T-cell (primary cell): ENCODE measurements around the gene CEBPE. TPM values are rescaled to one million over a fixed set of nuclear protein-coding genes. Genes with fewer than 3 reads are reported as not detected.

Experiments used
- ATAC-seq, 4 experiments: fragments of 200-7000 bp in 3 of 4; fragments of 150-1000 bp in 1 of 4; cut with Tn5 transposase; replicated peaks in 1 of 4; 1 replicate in 3 of 4; 2 replicates in 1 of 4; pipeline ENCODE4 v1.10.0; 2021; ENCODE audit warnings: moderate library complexity in 3 of 4, mild to moderate bottlenecking in 2 of 4, moderate number of reproducible peaks in 1 of 4
- CTCF ChIA-PET, 2 donors: fragments of 300-600 bp; sonication (Branson Sonifier 250); formaldehyde crosslinking; loops; one replicate each; lab custom pipeline; 2022; ENCODE audit warnings: antibody characterized with exemption in 2 of 2; lab: Charles Lee
- POLR2A ChIA-PET, 2 donors: fragments of 300-600 bp; sonication (Branson Sonifier 250); formaldehyde crosslinking; loops; one replicate each; lab custom pipeline; 2022; ENCODE audit warnings: antibody characterized with exemption in 2 of 2; lab: Charles Lee
- DNase-seq, 35 experiments: peaks; one replicate each; pipeline versions ENCODE4 v3.0.0 to v3.0.0-alpha.2; 2013 to 2023
- H3K27ac ChIP-seq: one replicate; pipeline ENCODE4 v1.5.1; 2013; ENCODE audit warnings: low read length
- H3K27me3 ChIP-seq, 2 experiments: replicated peaks in 1 of 2; 1 replicate in 1 of 2; 2 replicates in 1 of 2; pipeline versions ENCODE4 v1.6.1 to v1.7.0; 2013; ENCODE audit warnings: low read length in 1 of 2, mixed read lengths in 1 of 2; ENCODE audit not compliant: control insufficient read depth in 2 of 2, insufficient read depth in 2 of 2; ENCODE audit errors: extremely low read depth in 1 of 2
- H3K36me3 ChIP-seq, 2 donors: 1 replicate in 1 of 2; 2 replicates in 1 of 2; pipeline versions ENCODE4 v1.6.1 to v1.7.0; 2013; ENCODE audit warnings: low read length in 1 of 2; ENCODE audit not compliant: control insufficient read depth in 2 of 2, insufficient read depth in 1 of 2; ENCODE audit errors: extremely low read depth in 1 of 2
- H3K4me1 ChIP-seq, 2 experiments: 1 replicate in 1 of 2; 2 replicates in 1 of 2; pipeline versions ENCODE4 v1.6.1 to v1.7.0; 2013; ENCODE audit warnings: low read length in 2 of 2, mixed read lengths in 1 of 2; ENCODE audit not compliant: insufficient read depth in 2 of 2, control insufficient read depth in 1 of 2; ENCODE audit errors: extremely low read depth in 1 of 2
- H3K4me3 ChIP-seq, 2 donors: 1 replicate in 1 of 2; 2 replicates in 1 of 2; pipeline versions ENCODE4 v1.5.1 to v1.7.0; 2013; ENCODE audit warnings: mild to moderate bottlenecking in 2 of 2, low read length in 1 of 2, moderate library complexity in 1 of 2; ENCODE audit not compliant: control insufficient read depth in 1 of 2; ENCODE audit errors: extremely low read depth in 1 of 2
- H3K9me3 ChIP-seq: 2 replicates; pipeline ENCODE4 v1.7.0; 2013
- H3K27ac Mint-ChIP-seq, 2 donors: one replicate each; pipeline ENCODE4 v1.8.0; 2020 to 2021; ENCODE audit warnings: mild to moderate bottlenecking in 2 of 2, mixed read lengths in 2 of 2
- H3K27me3 Mint-ChIP-seq, 2 donors: one replicate each; pipeline ENCODE4 v1.8.0; 2021 to 2022; ENCODE audit warnings: mixed read lengths in 2 of 2
- H3K36me3 Mint-ChIP-seq: one replicate; pipeline ENCODE4 v1.8.0; 2021; ENCODE audit warnings: mixed read lengths
- H3K4me1 Mint-ChIP-seq, 3 donors: one replicate each; pipeline ENCODE4 v1.8.0; 2020 to 2022; ENCODE audit warnings: mixed read lengths in 3 of 3, mild to moderate bottlenecking in 1 of 3
- H3K4me3 Mint-ChIP-seq, 3 donors: one replicate each; pipeline ENCODE4 v1.8.0; 2020 to 2022; ENCODE audit warnings: mild to moderate bottlenecking in 3 of 3, mixed read lengths in 3 of 3, moderate library complexity in 3 of 3
- H3K9me3 Mint-ChIP-seq, 3 donors: one replicate each; pipeline ENCODE4 v1.8.0; 2020 to 2022; ENCODE audit warnings: mixed read lengths in 3 of 3
- WGBS: methylation state at CpG from one replicate; pipeline ENCODE4 v1.1.5; 2013; ENCODE audit warnings: missing lambda C conversion rate; ENCODE audit not compliant: insufficient coverage; 5-methylcytosine and 5-hydroxymethylcytosine counted together
- total RNA-seq, 35 experiments: library from RNA in 6 of 35; stranded (reverse) in 6 of 35; fragments of 120-200 nt in 1 of 35; gene quantifications; one replicate each; pipeline versions ENCODE4 v1.2.1 to v1.2.4 and lab custom pipeline; 2013 to 2026

Gene CEBPE
- total RNA-seq (under 1 TPM; 0.33 to 0.82 (median 0.53) TPM), total RNA-seq (lab: John Stamatoyannopoulos, UW) (0 to 2.0 (median 0.44) reads per million in 29 experiments)
- 0.76 TPM for total RNA-seq (2013)

- Histone ChIP-seq H3K4me3 (peak within 1 kb of the TSS; percentile 8 to 52), H3K36me3 (no peaks in the 10 kb centered on the region), H3K4me1 (peaks cover 32 to 53% of the 10 kb centered on the region in 2 experiments), H3K27me3 (peaks cover 0 to 12% of the 10 kb centered on the region in 2 experiments), H3K9me3 (no peaks in the 10 kb centered on the region), H3K27ac (peak within 1 kb of the TSS; percentile 77)
- H3K9me3 Mint-ChIP-seq: no peaks in the 10 kb centered on the region
- ATAC-seq (no peak), DNase-seq (no peak)
- H3K36me3 Mint-ChIP-seq: no peaks in the 10 kb centered on the region
- POLR2A ChIA-PET: interaction anchor here (0.6 kb wide), 2 partner anchors 24 to 65 kb away, joined by 3 to 6 read pairs; no protein-coding TSS in a partner anchor
- CTCF ChIA-PET: interaction anchor here (0.6 to 2.1 kb wide), 4 partner anchors 41 to 174 kb away, joined by 3 to 12 read pairs (median 4); no protein-coding TSS in a partner anchor
- peaks cover 0 to 11% of the 10 kb centered on the region in 2 donors for H3K27me3 Mint-ChIP-seq
- 92% methylated on average over 16 of the region's 32 CpGs for WGBS
- peaks cover 65 to 67% (median 66%) of the 10 kb centered on the region in 3 donors for H3K4me1 Mint-ChIP-seq
- peak within 1 kb of the TSS; percentile 96 to 99 for H3K27ac Mint-ChIP-seq
- H3K4me3 Mint-ChIP-seq: peak within 1 kb of the TSS; percentile 47 to 81 (median 47)
Measured at GRCh38 chr14:23118506-23119362, at the start of gene CEBPE. CEBPE (minus strand) TSS chr14:23119255; CDS start chr14:23119091, 164 bp downstream.

GRCh38 chr14:23168246-23168645, 49.2 kb upstream of the CEBPE start:
- Mint-ChIP-seq H3K4me3 (no peak overlapping the region), H3K27ac (no peak overlapping the region), H3K27me3 (peaks cover 0 to 3% of the 10 kb centered on the region in 2 donors), H3K4me1 (peaks cover 14 to 36% (median 28%) of the 10 kb centered on the region in 3 donors), H3K9me3 (no peaks in the 10 kb centered on the region), H3K36me3 (peaks cover 3% of the 10 kb centered on the region)
- no CpG with 5 or more reads among the region's 2 CpGs for WGBS
- POLR2A ChIA-PET: interaction anchor here in 1 of 2 donors (1.1 kb wide), 1 partner anchor 12 kb away, joined by 4 read pairs; no protein-coding TSS in a partner anchor
- CTCF ChIA-PET: interaction anchor here in 1 of 2 donors (0.9 kb wide), 1 partner anchor 48 kb away, joined by 4 read pairs; no protein-coding TSS in a partner anchor
- ATAC-seq (no peak), DNase-seq (no peak)
- peaks cover 0 to 11% of the 10 kb centered on the region in 2 experiments for H3K27me3 ChIP-seq
- H3K9me3 ChIP-seq: no peaks in the 10 kb centered on the region
- no peak overlapping the region for H3K4me3 ChIP-seq
- no peaks in the 10 kb centered on the region for H3K36me3 ChIP-seq
- H3K27ac ChIP-seq: no peak overlapping the region
- peaks cover 4 to 6% of the 10 kb centered on the region in 2 experiments for H3K4me1 ChIP-seq

DNA sequence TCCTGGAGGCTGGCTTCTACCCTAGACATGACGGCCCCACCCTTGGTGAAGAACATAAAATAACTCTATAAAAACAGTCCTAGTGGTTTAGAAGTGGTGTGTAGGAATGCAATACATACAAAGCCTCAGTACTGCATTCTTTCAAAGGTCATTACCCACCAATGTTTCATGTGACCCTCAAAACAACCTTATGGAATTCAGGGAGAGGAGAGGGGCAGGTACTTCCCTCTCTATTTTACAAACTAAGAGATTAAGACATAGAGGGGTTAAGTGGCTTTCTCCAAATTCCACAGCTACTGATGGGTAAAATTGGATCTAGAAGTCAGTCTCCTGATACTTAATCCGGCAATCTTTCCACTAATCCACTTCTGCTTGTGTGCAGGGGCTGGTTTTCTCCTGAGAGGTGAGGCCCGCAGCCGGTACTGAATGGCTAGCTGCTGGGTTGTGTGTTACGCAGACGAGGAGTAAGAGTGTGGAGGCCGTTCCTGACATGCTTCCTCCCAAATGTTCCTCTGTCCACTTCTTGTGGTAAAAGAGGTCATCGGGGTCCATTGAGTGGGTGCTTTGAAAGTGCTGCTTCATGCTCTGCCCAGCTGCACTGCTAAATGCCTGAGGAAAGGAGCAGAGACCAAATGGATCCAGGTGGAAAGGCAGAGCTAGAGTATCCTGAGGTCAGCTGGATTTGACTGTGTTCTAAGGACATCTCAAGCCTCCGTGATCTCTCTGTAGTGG, 48.2 kb upstream of the CEBPE start:
- CTCF ChIA-PET: no interaction called here
- no peaks in the 10 kb centered on the region for H3K9me3 Mint-ChIP-seq
- H3K4me3 Mint-ChIP-seq: no peak overlapping the region
- POLR2A ChIA-PET: interaction anchor here in 1 of 2 donors (0.5 kb wide), 1 partner anchor 12 kb away, joined by 3 read pairs; no protein-coding TSS in a partner anchor
- H3K27ac ChIP-seq: no peak overlapping the region
- H3K36me3 Mint-ChIP-seq: peaks cover 3% of the 10 kb centered on the region
- no peaks in the 10 kb centered on the region for H3K36me3 ChIP-seq
- peak overlapping the region in 1 of 2 donors; percentile 30 for H3K27ac Mint-ChIP-seq
- DNase-seq: no peak
- no peaks in the 10 kb centered on the region for H3K27me3 Mint-ChIP-seq
- ATAC-seq: no peak
- peaks cover 5 to 35% (median 28%) of the 10 kb centered on the region in 3 donors for H3K4me1 Mint-ChIP-seq
- H3K4me3 ChIP-seq: no peak overlapping the region
- peaks cover 0 to 10% of the 10 kb centered on the region in 2 experiments for H3K4me1 ChIP-seq
- 96% methylated on average over 6 of the region's 9 CpGs for WGBS
- H3K27me3 ChIP-seq: peaks cover 0 to 11% of the 10 kb centered on the region in 2 experiments
- H3K9me3 ChIP-seq: no peaks in the 10 kb centered on the region

DNA sequence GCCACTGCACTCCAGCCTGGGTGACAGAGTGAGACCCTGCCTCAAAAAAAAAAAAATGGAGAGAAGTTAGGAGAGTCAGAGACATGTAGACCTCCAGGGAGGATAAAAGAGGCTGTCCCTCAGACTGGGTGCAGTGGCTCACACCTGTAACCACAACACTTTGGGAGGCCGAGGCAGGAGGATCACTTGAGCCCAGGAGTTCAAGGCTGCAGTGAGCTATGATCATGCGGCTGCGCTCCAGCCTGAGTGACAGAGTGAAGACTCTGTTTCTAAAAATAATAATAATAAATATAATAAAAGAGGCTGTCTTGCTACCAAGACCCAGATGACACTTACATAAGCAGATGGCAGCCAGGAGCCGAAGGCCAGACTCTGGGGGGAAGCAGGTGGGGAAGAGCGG, 45.9 kb upstream of the CEBPE start:
- ChIA-PET POLR2A (no interaction called here), CTCF (no interaction called here)
- H3K27me3 Mint-ChIP-seq: no peaks in the 10 kb centered on the region
- Histone ChIP-seq H3K36me3 (no peaks in the 10 kb centered on the region), H3K27me3 (peaks cover 0 to 14% of the 10 kb centered on the region in 2 experiments), H3K27ac (no peak overlapping the region), H3K4me1 (peaks cover 3 to 10% of the 10 kb centered on the region in 2 experiments), H3K9me3 (no peaks in the 10 kb centered on the region), H3K4me3 (no peak overlapping the region)
- ATAC-seq (no peak), DNase-seq (no peak)
- H3K4me3 Mint-ChIP-seq: no peak overlapping the region
- peaks cover 5 to 30% (median 22%) of the 10 kb centered on the region in 3 donors for H3K4me1 Mint-ChIP-seq
- H3K27ac Mint-ChIP-seq: peak overlapping the region in 1 of 2 donors; percentile 28
- no CpG with 5 or more reads among the region's 5 CpGs for WGBS
- no peaks in the 10 kb centered on the region for H3K9me3 Mint-ChIP-seq
- peaks cover 3% of the 10 kb centered on the region for H3K36me3 Mint-ChIP-seq

- Histone ChIP-seq H3K36me3 (no peaks in the 10 kb centered on the region), H3K27me3 (peaks cover 0 to 12% of the 10 kb centered on the region in 2 experiments), H3K4me1 (peaks cover 3 to 10% of the 10 kb centered on the region in 2 experiments), H3K27ac (no peak overlapping the region), H3K4me3 (no peak overlapping the region), H3K9me3 (no peaks in the 10 kb centered on the region)
- Mint-ChIP-seq H3K9me3 (no peaks in the 10 kb centered on the region), H3K27ac (peak overlapping the region; percentile 94 to 96), H3K27me3 (peaks cover 0 to 3% of the 10 kb centered on the region in 2 donors), H3K36me3 (peaks cover 3% of the 10 kb centered on the region), H3K4me1 (peaks cover 5 to 28% (median 22%) of the 10 kb centered on the region in 3 donors), H3K4me3 (no peak overlapping the region)
- DNase-seq (no peak), ATAC-seq (no peak)
- ChIA-PET CTCF (interaction anchor here (0.7 kb wide), 2 partner anchors 24 to 433 kb away, joined by 3 to 4 read pairs; no protein-coding TSS in a partner anchor), POLR2A (no interaction called here)
- WGBS: 75% methylated on average over 1 of the region's 2 CpGs
Measured at GRCh38 chr14:23164250-23164649, 45.2 kb upstream of the CEBPE start.
